Measurements from ENCODE around the gene ARHGAP12. TPM values are rescaled to one million over a fixed set of nuclear protein-coding genes. Genes with fewer than 3 reads are reported as not detected.

Gene ARHGAP12
- total RNA-seq, 2 donors from 2014 or later: 34.3 to 44.9 TPM

GRCh38 chr10:31829776-31830175 lies 98.9 kb downstream of the ARHGAP12 start:
- DNase-seq (ENCODE audit: low spot score): no peak
- Histone ChIP-seq H3K9me3 (no peaks in the 10 kb centered on the region), H3K4me1 (replicated peaks) (no peaks in the 10 kb centered on the region), H3K4me3 (no peak overlapping the region), H3K36me3 (no peaks in the 10 kb centered on the region), H3K27ac (no peak overlapping the region), H3K27me3 (replicated peaks; ENCODE audit: insufficient read depth) (no peaks in the 10 kb centered on the region)
- intact Hi-C loops (cut with DNase I): loop anchor here (10.0 kb wide), 1 partner anchor 115 kb away; no protein-coding TSS in a partner anchor
- TF ChIP-seq POLR2AphosphoS5 (IDR thresholded peaks at IDR 0.05) (no peak), POLR2A (IDR thresholded peaks at IDR 0.05) (no peak)
- TF ChIP-seq, protein P1, sequence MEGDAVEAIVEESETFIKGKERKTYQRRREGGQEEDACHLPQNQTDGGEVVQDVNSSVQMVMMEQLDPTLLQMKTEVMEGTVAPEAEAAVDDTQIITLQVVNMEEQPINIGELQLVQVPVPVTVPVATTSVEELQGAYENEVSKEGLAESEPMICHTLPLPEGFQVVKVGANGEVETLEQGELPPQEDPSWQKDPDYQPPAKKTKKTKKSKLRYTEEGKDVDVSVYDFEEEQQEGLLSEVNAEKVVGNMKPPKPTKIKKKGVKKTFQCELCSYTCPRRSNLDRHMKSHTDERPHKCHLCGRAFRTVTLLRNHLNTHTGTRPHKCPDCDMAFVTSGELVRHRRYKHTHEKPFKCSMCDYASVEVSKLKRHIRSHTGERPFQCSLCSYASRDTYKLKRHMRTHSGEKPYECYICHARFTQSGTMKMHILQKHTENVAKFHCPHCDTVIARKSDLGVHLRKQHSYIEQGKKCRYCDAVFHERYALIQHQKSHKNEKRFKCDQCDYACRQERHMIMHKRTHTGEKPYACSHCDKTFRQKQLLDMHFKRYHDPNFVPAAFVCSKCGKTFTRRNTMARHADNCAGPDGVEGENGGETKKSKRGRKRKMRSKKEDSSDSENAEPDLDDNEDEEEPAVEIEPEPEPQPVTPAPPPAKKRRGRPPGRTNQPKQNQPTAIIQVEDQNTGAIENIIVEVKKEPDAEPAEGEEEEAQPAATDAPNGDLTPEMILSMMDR (IDR thresholded peaks at IDR 0.05): no peak
- WGBS: 92% methylated on average over 1 of the region's 1 CpG

DNA sequence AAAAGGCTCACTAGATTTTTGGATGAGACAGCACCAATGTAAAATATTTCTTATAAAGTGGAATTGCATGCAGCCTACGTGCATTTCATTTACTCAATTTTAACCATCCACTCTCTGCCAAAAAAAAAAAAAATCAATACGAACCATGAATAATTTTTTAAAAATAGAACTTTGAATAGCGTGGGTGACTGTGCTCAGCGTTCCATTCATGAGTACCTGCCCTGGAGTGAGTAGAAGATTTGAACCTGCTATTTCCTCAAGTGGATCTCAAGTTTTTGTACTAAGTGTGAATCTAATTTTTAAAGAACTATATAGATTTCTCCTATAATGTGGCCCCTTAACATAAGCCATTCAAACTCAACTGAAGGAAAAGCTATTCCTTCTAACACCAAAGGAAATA lies 105.3 kb downstream of the ARHGAP12 start:
- WGBS: 92% methylated on average over 4 of the region's 4 CpGs
- Histone ChIP-seq H3K27me3 (replicated peaks; ENCODE audit: insufficient read depth) (no peaks in the 10 kb centered on the region), H3K27ac (no peak overlapping the region), H3K9me3 (no peaks in the 10 kb centered on the region), H3K4me1 (replicated peaks) (no peaks in the 10 kb centered on the region), H3K4me3 (no peak overlapping the region), H3K36me3 (no peaks in the 10 kb centered on the region)
- intact Hi-C loops (cut with DNase I): no loop called here
- no peak for DNase-seq (ENCODE audit: low spot score)
- TF ChIP-seq POLR2A (IDR thresholded peaks at IDR 0.05): no peak
- TF ChIP-seq, protein P1 (IDR thresholded peaks at IDR 0.05): no peak

DNA sequence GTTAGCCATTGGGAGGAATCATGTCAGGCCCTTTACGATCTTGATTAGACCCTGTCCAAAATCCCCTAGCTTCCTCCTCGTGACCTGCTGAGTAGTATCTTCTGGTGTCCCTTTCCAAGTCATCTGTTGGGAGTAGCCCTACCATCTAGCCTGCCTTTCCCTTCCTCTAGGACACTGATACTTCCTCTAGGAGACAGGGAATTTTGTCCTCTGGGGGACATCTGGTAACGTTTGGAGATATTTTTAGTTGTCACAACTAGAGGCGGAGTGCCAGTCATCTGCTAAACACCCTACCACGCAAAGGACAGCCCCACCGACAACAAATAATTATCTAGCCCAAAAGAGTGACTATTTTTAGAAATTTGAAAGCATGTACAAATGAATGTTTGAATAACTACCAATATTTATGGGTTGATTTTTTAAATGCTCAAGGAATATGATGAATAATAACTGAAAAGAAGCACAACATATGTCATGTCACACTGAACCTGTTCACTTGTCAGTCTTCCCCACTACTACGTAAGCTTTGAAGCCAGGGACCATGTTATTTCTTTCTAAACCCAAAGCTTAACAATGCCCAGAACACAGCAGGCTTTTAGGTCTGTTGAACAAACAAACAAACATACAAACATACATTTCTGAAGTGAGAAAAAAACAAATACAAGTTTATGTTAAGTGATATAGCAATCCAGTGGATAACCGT lies 105.9 kb downstream of the ARHGAP12 start:
- Histone ChIP-seq H3K4me3 (no peak overlapping the region), H3K27me3 (replicated peaks; ENCODE audit: insufficient read depth) (no peaks in the 10 kb centered on the region), H3K9me3 (no peaks in the 10 kb centered on the region), H3K4me1 (replicated peaks) (no peaks in the 10 kb centered on the region), H3K36me3 (no peaks in the 10 kb centered on the region), H3K27ac (no peak overlapping the region)
- no peak for DNase-seq (ENCODE audit: low spot score)
- 92% methylated on average over 8 of the region's 8 CpGs for WGBS
- TF ChIP-seq POLR2A (IDR thresholded peaks at IDR 0.05) (no peak), POLR2AphosphoS5 (IDR thresholded peaks at IDR 0.05) (no peak)
- TF ChIP-seq, protein P1 (IDR thresholded peaks at IDR 0.05): no peak
- intact Hi-C loops (cut with DNase I): no loop called here

DNA sequence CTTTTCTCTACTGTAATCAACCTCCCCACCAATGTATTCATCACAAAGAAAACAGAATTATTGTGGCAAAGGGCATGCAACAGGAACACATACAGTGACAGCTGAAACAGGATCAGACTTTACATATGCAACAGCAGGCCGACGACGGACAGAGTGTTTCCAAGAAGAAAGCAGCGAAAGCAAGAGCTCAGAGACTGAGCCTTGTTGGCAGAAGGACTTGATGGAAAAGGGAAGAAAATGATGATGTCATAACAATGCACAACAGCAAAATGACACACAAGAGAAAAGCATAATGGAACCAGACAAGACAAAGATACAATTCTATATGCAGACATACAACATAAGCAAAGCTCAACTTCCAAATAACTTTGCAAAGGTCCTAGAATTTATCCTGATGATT lies 106.5 kb downstream of the ARHGAP12 start:
- Histone ChIP-seq H3K27me3 (replicated peaks; ENCODE audit: insufficient read depth) (no peaks in the 10 kb centered on the region), H3K36me3 (no peaks in the 10 kb centered on the region), H3K27ac (no peak overlapping the region), H3K9me3 (no peaks in the 10 kb centered on the region), H3K4me3 (no peak overlapping the region), H3K4me1 (replicated peaks) (no peaks in the 10 kb centered on the region)
- intact Hi-C loops (cut with DNase I): no loop called here
- DNase-seq (ENCODE audit: low spot score): no peak
- 92% methylated on average over 4 of the region's 4 CpGs for WGBS
- TF ChIP-seq, protein P1 (IDR thresholded peaks at IDR 0.05): no peak
- TF ChIP-seq POLR2A (IDR thresholded peaks at IDR 0.05): no peak
- TF ChIP-seq POLR2AphosphoS5 (IDR thresholded peaks at IDR 0.05): no peak

GRCh38 chr10:31820778-31821369 lies 107.8 kb downstream of the ARHGAP12 start:
- no peaks in the 10 kb centered on the region for H3K36me3 ChIP-seq
- H3K27me3 ChIP-seq (replicated peaks; ENCODE audit: insufficient read depth): no peaks in the 10 kb centered on the region
- no peak overlapping the region for H3K4me3 ChIP-seq
- no peak for TF ChIP-seq POLR2A (IDR thresholded peaks at IDR 0.05)
- TF ChIP-seq POLR2AphosphoS5 (IDR thresholded peaks at IDR 0.05): peak; percentile 62
- WGBS: 47% methylated on average over 3 of the region's 3 CpGs
- no peaks in the 10 kb centered on the region for H3K4me1 ChIP-seq (replicated peaks)
- no peak overlapping the region for H3K27ac ChIP-seq
- intact Hi-C loops (cut with DNase I): no loop called here
- DNase-seq (ENCODE audit: low spot score): no peak
- no peaks in the 10 kb centered on the region for H3K9me3 ChIP-seq

Measured in prostate gland (tissue), 2 donors.